ENCODE data around the gene UNC5C. TPM values are rescaled to one million over a fixed set of nuclear protein-coding genes. Genes with fewer than 3 reads are reported as not detected.
A peak's percentile ranks its signal among the peaks of the same experiment; 100 is the strongest.

The UNC5C gene
- total RNA-seq, 4 donors from 2014 or later, result 4.6 to 8.1 (median 6.0) TPM

DNA sequence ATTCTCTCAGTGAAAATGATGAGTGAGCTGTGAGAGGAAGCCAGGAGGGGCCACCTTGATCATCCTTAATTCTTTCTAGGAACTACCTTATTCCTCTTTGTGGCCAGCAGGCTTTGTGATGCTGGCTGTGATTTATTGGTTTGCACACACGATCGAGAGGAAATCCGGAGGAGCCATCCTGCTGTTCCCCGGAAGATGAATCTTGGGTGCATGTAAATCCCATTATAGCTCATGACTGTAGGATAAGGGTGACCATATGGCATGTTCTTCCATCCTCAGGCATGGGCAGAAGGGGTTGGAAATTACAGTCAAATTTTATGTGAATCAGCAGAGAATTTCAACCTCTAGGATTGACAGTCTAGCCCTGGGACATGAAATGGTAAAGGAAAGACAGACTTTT lies 254.5 kb downstream of the UNC5C start:
- ATAC-seq (ENCODE audit: low FRiP score), result no peak
- TF ChIP-seq, protein P1, sequence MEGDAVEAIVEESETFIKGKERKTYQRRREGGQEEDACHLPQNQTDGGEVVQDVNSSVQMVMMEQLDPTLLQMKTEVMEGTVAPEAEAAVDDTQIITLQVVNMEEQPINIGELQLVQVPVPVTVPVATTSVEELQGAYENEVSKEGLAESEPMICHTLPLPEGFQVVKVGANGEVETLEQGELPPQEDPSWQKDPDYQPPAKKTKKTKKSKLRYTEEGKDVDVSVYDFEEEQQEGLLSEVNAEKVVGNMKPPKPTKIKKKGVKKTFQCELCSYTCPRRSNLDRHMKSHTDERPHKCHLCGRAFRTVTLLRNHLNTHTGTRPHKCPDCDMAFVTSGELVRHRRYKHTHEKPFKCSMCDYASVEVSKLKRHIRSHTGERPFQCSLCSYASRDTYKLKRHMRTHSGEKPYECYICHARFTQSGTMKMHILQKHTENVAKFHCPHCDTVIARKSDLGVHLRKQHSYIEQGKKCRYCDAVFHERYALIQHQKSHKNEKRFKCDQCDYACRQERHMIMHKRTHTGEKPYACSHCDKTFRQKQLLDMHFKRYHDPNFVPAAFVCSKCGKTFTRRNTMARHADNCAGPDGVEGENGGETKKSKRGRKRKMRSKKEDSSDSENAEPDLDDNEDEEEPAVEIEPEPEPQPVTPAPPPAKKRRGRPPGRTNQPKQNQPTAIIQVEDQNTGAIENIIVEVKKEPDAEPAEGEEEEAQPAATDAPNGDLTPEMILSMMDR (IDR thresholded peaks at IDR 0.05), result no peak
- DNase-seq (ENCODE audit: low spot score), result no peak

DNA sequence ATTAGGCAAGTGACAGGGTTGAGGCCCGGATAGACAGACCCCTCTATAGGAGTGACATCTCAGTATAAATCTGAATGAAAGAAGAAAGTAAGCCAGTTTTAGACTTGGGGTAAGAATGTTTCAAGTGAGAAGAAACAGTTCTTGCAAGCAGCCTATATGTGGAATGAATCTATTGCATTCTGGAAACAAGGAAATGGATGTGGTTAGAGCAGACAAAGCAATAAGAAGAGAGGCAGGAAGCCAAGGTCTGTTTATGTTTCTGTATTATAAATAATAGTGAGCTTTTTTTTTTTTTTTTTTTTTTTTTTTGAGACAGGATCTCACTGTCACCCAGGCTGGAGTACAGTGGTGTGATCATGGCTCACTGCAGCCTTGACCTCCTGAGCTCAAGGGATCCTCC lies 255.8 kb downstream of the UNC5C start:
- TF ChIP-seq, protein P1 (IDR thresholded peaks at IDR 0.05), result no peak
- no peak for DNase-seq (ENCODE audit: low spot score)
- no peak for ATAC-seq (ENCODE audit: low FRiP score)

DNA sequence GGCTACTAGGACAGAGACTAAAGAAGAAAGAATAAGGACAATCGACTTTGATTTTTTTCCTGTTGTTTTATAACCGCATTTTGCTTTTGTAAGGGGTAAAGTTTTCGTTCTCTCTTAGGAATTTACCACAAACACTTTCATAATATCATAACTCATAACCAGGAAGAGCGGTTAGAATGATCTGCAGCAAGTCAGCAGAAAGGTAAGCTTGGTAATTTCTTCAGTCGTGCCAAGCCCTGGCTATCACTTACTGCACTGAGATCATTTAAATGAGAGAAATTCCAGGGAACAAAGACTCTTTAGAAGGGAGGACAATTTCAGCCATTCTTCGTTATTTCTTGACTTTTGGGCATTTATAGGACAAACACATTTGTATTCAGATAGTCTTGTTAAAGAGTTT lies 258.1 kb downstream of the UNC5C start:
- TF ChIP-seq, protein P1 (IDR thresholded peaks at IDR 0.05), result no peak
- ATAC-seq (ENCODE audit: low FRiP score) (peak; percentile 58), DNase-seq (ENCODE audit: low spot score) (no peak)

DNA sequence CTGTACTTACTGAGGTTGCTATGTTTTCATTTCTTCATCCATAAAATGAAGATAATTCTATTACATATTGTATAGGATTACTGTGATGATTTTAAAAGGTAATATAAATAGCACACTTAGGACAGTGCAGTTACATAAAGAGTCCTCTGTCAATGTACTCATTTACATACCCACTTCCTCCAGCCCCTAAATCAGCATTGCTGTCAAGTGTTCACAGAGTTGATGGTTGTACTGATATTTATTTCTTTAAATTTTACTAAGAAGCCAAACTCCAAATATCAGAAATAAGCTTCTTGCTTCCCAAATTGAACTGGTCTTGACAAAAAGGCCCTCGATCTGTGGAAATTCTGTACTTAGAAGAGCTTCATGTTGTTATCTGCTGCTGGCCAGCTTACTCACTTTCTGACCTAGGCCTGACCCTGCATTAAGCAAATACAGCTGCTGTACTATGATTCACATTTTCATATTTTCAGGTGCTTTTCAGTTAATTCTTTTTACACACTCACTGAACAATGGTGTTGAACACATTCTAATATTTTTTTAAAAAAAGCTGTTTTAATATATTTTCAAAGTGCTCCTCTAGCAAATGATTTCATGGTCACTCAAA lies 259.6 kb downstream of the UNC5C start:
- TF ChIP-seq, protein P1 (IDR thresholded peaks at IDR 0.05), result no peak
- ATAC-seq (ENCODE audit: low FRiP score), result peak; percentile 66

DNA sequence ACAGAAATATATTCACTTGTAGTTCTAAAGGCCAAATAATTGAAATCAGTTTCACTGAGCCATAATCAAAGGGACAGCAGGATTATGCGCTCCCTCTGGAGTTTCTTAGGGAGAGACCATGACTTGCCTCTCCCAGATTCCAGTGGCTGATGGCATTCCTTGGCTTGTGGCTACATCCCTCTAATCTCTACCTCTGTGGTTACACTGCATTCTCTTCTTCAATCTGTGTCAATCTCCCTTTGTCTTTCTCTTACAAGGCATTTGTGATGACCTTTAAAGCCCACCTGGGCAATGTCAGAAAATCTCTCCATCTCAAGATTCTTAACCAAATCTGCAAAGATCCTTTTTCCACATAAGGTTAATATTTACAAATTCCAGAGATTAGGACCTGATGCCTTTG lies 260.2 kb downstream of the UNC5C start:
- no peak for ATAC-seq (ENCODE audit: low FRiP score)
- TF ChIP-seq, protein P1 (IDR thresholded peaks at IDR 0.05), result no peak
- DNase-seq (ENCODE audit: low spot score), result no peak

More for the DNA sequence above, 259.6 kb downstream of the UNC5C start:
- no peak for DNase-seq (ENCODE audit: low spot score)

DNA sequence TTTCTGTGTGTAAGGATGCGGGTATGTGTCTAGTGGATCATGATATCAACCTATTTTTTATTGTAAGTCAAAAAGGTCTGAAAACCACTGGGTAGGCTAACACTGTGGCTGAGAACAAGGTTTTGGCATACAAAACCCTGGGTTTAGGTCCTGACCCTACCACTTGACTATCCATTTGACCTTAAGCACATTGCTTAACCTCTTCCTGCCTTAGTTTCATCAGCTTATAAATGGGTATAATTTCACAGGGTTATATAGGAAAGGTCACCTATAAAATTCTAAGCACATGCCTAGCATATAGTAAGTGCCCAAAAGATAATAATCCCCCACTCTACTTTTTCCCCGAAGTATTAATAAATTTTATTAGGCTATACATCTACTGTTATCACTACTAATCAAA lies 263.0 kb downstream of the UNC5C start:
- TF ChIP-seq, protein P1 (IDR thresholded peaks at IDR 0.05), result no peak
- DNase-seq (ENCODE audit: low spot score), result no peak
- no peak for ATAC-seq (ENCODE audit: low FRiP score)

DNA sequence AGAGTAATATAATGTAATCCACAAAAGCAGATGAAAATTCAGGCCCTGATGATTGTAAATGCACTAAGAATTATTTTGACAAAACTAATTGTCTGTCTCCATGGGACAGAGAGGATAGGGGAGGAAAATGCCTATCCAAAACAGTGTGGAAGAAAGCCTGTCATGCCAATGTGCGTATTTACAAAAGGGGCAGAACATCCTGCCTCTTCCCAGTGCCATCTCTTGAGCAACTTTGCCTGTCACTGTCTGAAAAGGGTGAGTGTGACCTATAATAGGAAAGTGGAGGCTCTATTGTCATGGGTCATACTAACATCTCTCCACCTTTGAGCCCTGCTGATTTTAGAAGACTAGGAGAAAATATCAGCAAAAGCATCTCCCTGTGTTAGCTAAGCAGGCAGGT lies 264.1 kb downstream of the UNC5C start:
- TF ChIP-seq, protein P1 (IDR thresholded peaks at IDR 0.05), result no peak
- no peak for DNase-seq (ENCODE audit: low spot score)
- ATAC-seq (ENCODE audit: low FRiP score), result no peak

Measured in omental fat pad (tissue), 4 donors.